Liver (tissue), 3 donors: Measurements from ENCODE around the gene CLK3.

Experiments
- ATF3 ChIP-seq: IDR thresholded peaks from 2 replicates; pipeline ENCODE4 v1.6.1; 2016; ENCODE audit warnings: antibody characterized with exemption
- CTCF ChIP-seq: fragments of 150-350 bp; IDR thresholded peaks from 2 replicates; pipeline ENCODE4 v1.5.1; 2017; ENCODE audit warnings: improper control_type of control experiment, low read depth, low read length; ENCODE audit not compliant: missing input control
- EGR1 ChIP-seq, 2 donors: IDR thresholded peaks; 2 replicates each; pipeline ENCODE4 v1.6.1; 2016 to 2018; ENCODE audit warnings: antibody characterized with exemption in 2 of 2, low read depth in 2 of 2
- FOXA1 ChIP-seq: IDR thresholded peaks from 2 replicates; pipeline ENCODE4 v1.6.1; 2016; ENCODE audit warnings: antibody characterized with exemption
- FOXA2 ChIP-seq: IDR thresholded peaks from 2 replicates; pipeline ENCODE4 v1.6.1; 2016; ENCODE audit warnings: antibody characterized with exemption
- GABPA ChIP-seq, 2 donors: IDR thresholded peaks in 1 of 2; conservative IDR thresholded peaks in 1 of 2; 2 replicates each; pipeline ENCODE4 v1.6.1; 2016; ENCODE audit warnings: antibody characterized with exemption in 2 of 2, mild to moderate bottlenecking in 1 of 2, moderate library complexity in 1 of 2
- HNF4G ChIP-seq: IDR thresholded peaks from 2 replicates; pipeline ENCODE4 v1.6.1; 2016; ENCODE audit warnings: antibody characterized with exemption
- JUND ChIP-seq, 2 donors: IDR thresholded peaks; 2 replicates each; pipeline ENCODE4 v1.6.1; 2016; ENCODE audit warnings: antibody characterized with exemption in 2 of 2
- MAX ChIP-seq: IDR thresholded peaks from 2 replicates; pipeline ENCODE4 v1.6.1; 2016; ENCODE audit warnings: antibody characterized with exemption
- RAD21 ChIP-seq, 2 donors: IDR thresholded peaks; 2 replicates each; pipeline ENCODE4 v1.6.1; 2016; ENCODE audit warnings: antibody characterized with exemption in 2 of 2, mild to moderate bottlenecking in 2 of 2
- REST ChIP-seq: IDR thresholded peaks from 2 replicates; pipeline ENCODE4 v1.6.1; 2016; ENCODE audit warnings: antibody characterized with exemption, mild to moderate bottlenecking
- TAF1 ChIP-seq: conservative IDR thresholded peaks from 2 replicates; pipeline ENCODE4 v1.6.1; 2016; ENCODE audit warnings: antibody characterized with exemption, mild to moderate bottlenecking
- YY1 ChIP-seq: IDR thresholded peaks from 2 replicates; pipeline ENCODE4 v1.6.1; 2016; ENCODE audit warnings: antibody characterized with exemption, mild to moderate bottlenecking
- ZBTB33 ChIP-seq: IDR thresholded peaks from 2 replicates; pipeline ENCODE4 v1.6.1; 2016; ENCODE audit warnings: antibody characterized with exemption
- donor health status: healthy.
- donor health status: healthy.

GRCh38 chr15:74662064-74662860 lies 46.6 kb downstream of the CLK3 start:
- TF ChIP-seq CTCF (no peak), MAX (no peak), REST (no peak), GABPA (IDR thresholded peaks at IDR 0.05 in 1 of 2, conservative IDR thresholded peaks at IDR 0.05 in 1 of 2) (no peak), JUND (IDR thresholded peaks at IDR 0.05) (no peak), RAD21 (IDR thresholded peaks at IDR 0.05) (no peak), ATF3 (no peak), EGR1 (IDR thresholded peaks at IDR 0.05; ENCODE audit: low read depth in 2 of 2) (no peak), ZBTB33 (no peak), TAF1 (no peak), YY1 (no peak), HNF4G (no peak), FOXA1 (no peak), FOXA2 (no peak)
